HepG2 (cell line): ENCODE measurements around the gene FCER1G. TPM values are rescaled to one million over a fixed set of nuclear protein-coding genes. Genes with fewer than 3 reads are reported as not detected.

ENCODE experiments used
- ATAC-seq: fragments of 200-7000 bp; cut with Tn5 transposase; 3 replicates; pipeline ENCODE4 v1.9.1; 2020; ENCODE audit warnings: mild to moderate bottlenecking, moderate library complexity
- BruUV-seq: library from RNA; stranded (reverse); fragments of 400-500 nt; replicated peaks from 2 replicates; lab custom pipeline; 2021; lab: Mats Ljungman, UMichigan
- CTCF ChIA-PET: fragments of 300-600 bp; formaldehyde crosslinking; extraction: SDS; loops from one replicate; lab custom pipeline; 2021; ENCODE audit warnings: low total read pairs, inconsistent platforms, low intra/inter-chr PET ratio; lab: Yijun Ruan, JAX
- POLR2A ChIA-PET: fragments of 350-600 bp; sonication (Branson Sonifier 250); formaldehyde crosslinking; loops from one replicate; lab custom pipeline; 2020; ENCODE audit warnings: antibody characterized with exemption, inconsistent platforms; lab: Yijun Ruan, JAX
- DNase-seq: peaks from one replicate; pipeline ENCODE4 v3.0.0-alpha.2; 2015; ENCODE audit warnings: low spot score
- FAIRE-seq: peaks from 3 replicates; lab custom pipeline; 2011; peaks lifted over from hg19 to GRCh38; lab: Jason Lieb, UNC
- H2AFZ ChIP-seq: one replicate; pipeline ENCODE4 v1.6.1; 2011; ENCODE audit warnings: low read length, inconsistent platforms
- H3K27ac ChIP-seq: fragments of 300-600 bp; 3 replicates; pipeline ENCODE4 v1.8.0; 2011; ENCODE audit warnings: mixed run types, mild to moderate bottlenecking, mixed read lengths, low read length, inconsistent platforms; ENCODE audit not compliant: insufficient read depth; ENCODE audit errors: extremely low read length
- H3K27me3 ChIP-seq, 2 experiments: fragments of 200-600 bp in 1 of 2; 2 replicates in 1 of 2; 3 replicates in 1 of 2; pipeline versions ENCODE4 v1.6.0 to v1.8.0; 2011; ENCODE audit warnings: low read length in 2 of 2, mild to moderate bottlenecking in 2 of 2, moderate library complexity in 2 of 2, inconsistent platforms in 1 of 2; ENCODE audit not compliant: insufficient read depth in 2 of 2, control insufficient read depth in 1 of 2
- H3K36me3 ChIP-seq, 2 experiments: fragments of 200-600 bp in 1 of 2; replicated peaks in 1 of 2; 2 replicates in 1 of 2; 3 replicates in 1 of 2; pipeline versions ENCODE4 v1.5.1 to v1.8.0; 2011; ENCODE audit warnings: low read length in 2 of 2, inconsistent platforms in 1 of 2; ENCODE audit not compliant: insufficient read depth in 2 of 2, control insufficient read depth in 1 of 2
- H3K4me1 ChIP-seq: 2 replicates; pipeline ENCODE4 v1.5.1; 2012; ENCODE audit warnings: low read length, inconsistent platforms; ENCODE audit not compliant: insufficient read depth
- H3K4me2 ChIP-seq: 2 replicates; pipeline ENCODE4 v1.6.0; 2011; ENCODE audit warnings: low read depth, low read length, inconsistent platforms
- H3K4me3 ChIP-seq, 3 experiments: fragments of 200-600 bp in 1 of 3; sonication (generic), shearing (Covaris generic) in 1 of 3; replicated peaks in 1 of 3; 2 replicates each; pipeline ENCODE4 v1.5.1; 2011 to 2016; ENCODE audit warnings: low read length in 3 of 3, inconsistent platforms in 2 of 3, low read depth in 2 of 3, mild to moderate bottlenecking in 2 of 3, control low read depth in 1 of 3, mixed read lengths in 1 of 3; ENCODE audit not compliant: insufficient read depth in 1 of 3
- H3K79me2 ChIP-seq: one replicate; pipeline ENCODE4 v1.6.1; 2011; ENCODE audit warnings: low read length, inconsistent platforms; ENCODE audit not compliant: insufficient read depth
- H3K9ac ChIP-seq: 2 replicates; pipeline ENCODE4 v1.6.0; 2011; ENCODE audit warnings: mild to moderate bottlenecking, low read depth, low read length, inconsistent platforms; ENCODE audit not compliant: insufficient read depth
- H3K9me3 ChIP-seq: 2 replicates; pipeline ENCODE4 v1.5.1; 2012; ENCODE audit warnings: mild to moderate bottlenecking, low read length
- H4K20me1 ChIP-seq: 2 replicates; pipeline ENCODE4 v1.6.0; 2011; ENCODE audit warnings: inconsistent platforms, mild to moderate bottlenecking, low read length, moderate library complexity; ENCODE audit not compliant: insufficient read depth
- DRAP1 ChIP-seq: IDR thresholded peaks from 2 replicates; pipeline ENCODE4 v1.6.1; 2016; ENCODE audit warnings: missing genetic modification reagents, missing compliant biosample characterization
- KLF11 ChIP-seq: IDR thresholded peaks from 2 replicates; pipeline ENCODE4 v1.6.1; 2016; ENCODE audit warnings: missing compliant biosample characterization
- NFYC ChIP-seq: IDR thresholded peaks from 2 replicates; pipeline ENCODE4 v1.6.1; 2016; ENCODE audit warnings: missing genetic modification reagents, missing compliant biosample characterization
- USF2 ChIP-seq, 2 experiments: sonication (generic) in 1 of 2; formaldehyde crosslinking in 1 of 2; IDR thresholded peaks; 2 replicates each; pipeline versions ENCODE4 v1.5.1 to v1.6.1; 2011 to 2020; ENCODE audit warnings: borderline replicate concordance in 1 of 2, low read depth in 1 of 2, low read length in 1 of 2, mild to moderate bottlenecking in 1 of 2, missing genetic modification reagents in 1 of 2, moderate library complexity in 1 of 2
- ZBTB2 ChIP-seq: sonication (generic); formaldehyde crosslinking; IDR thresholded peaks from 2 replicates; pipeline ENCODE4 v1.8.0; 2022; ENCODE audit warnings: low read depth, missing genetic modification reagents
- ZNF451 ChIP-seq: sonication (generic); formaldehyde crosslinking; IDR thresholded peaks from 2 replicates; pipeline ENCODE4 v1.5.0; 2020; ENCODE audit warnings: mild to moderate bottlenecking, missing genetic modification reagents
- ZNF598 ChIP-seq: sonication (generic); formaldehyde crosslinking; IDR thresholded peaks from 2 replicates; pipeline ENCODE4 v1.5.1; 2020; ENCODE audit warnings: mild to moderate bottlenecking, missing genetic modification reagents, borderline replicate concordance
- ZNF724P ChIP-seq: sonication (generic); formaldehyde crosslinking; IDR thresholded peaks from 2 replicates; pipeline ENCODE4 v1.8.0; 2022; ENCODE audit warnings: missing genetic modification reagents, borderline replicate concordance
- ZNF768 ChIP-seq: sonication (generic); formaldehyde crosslinking; IDR thresholded peaks from 2 replicates; pipeline ENCODE4 v1.4.0; 2020; ENCODE audit warnings: missing genetic modification reagents
- WGBS: methylation state at CpG from one replicate; pipeline ENCODE4 v1.1.6; 2017; ENCODE audit warnings: low lambda C conversion rate; 5-methylcytosine and 5-hydroxymethylcytosine counted together
- in situ Hi-C: cut with HindIII; loops from 2 replicates; pipeline ENCODE4 v1.10.0; 2017; ENCODE audit warnings: low pct_unique_long_range_greater_than_20kb; ENCODE audit not compliant: extremely low pct_ligation_motif_present
- intact Hi-C: fragments of 100-400 bp; cut with micrococcal nuclease; formaldehyde crosslinking; loops from one replicate; pipeline ENCODE4 v1.10.0; 2022; ENCODE audit not compliant: unreplicated experiment
- polyA plus RNA-seq, 8 experiments: library from polyadenylated mRNA; depleted of rRNA in 3 of 8; stranded (reverse) in 7 of 8; unstranded in 1 of 8; fragments of >200 nt; fragmentation: Illumina TruSeq in 4 of 8; extraction: Trizol in 4 of 8; gene quantifications; 2 replicates each; pipeline versions ENCODE4 v1.2.1 to v1.2.3, GENCODE V29; 2011 to 2016; ENCODE audit warnings: low read depth in 4 of 8, missing spikeins in 1 of 8, mixed read lengths in 1 of 8; ENCODE audit not compliant: insufficient read depth in 1 of 8
- total RNA-seq, 5 experiments: library from RNA; depleted of rRNA; stranded (reverse); fragments of >200 nt; fragmentation: Illumina TruSeq; extraction: Trizol; gene quantifications; 2 replicates each; pipeline ENCODE4 v1.2.3, GENCODE V29; 2016; ENCODE audit warnings: low read depth in 1 of 5
- TF ChIP-seq, protein P1 (sequence below): sonication (generic); formaldehyde crosslinking; IDR thresholded peaks from 2 replicates; pipeline ENCODE4 v1.4.0; 2020; ENCODE audit warnings: mild to moderate bottlenecking, missing genetic modification reagents
- TF ChIP-seq, protein P2 (sequence below): sonication (generic); formaldehyde crosslinking; IDR thresholded peaks from 2 replicates; pipeline ENCODE4 v1.9.0; 2021; ENCODE audit warnings: missing genetic modification reagents, mild to moderate bottlenecking, borderline replicate concordance
- TF ChIP-seq, protein P3 (sequence below): sonication (generic); formaldehyde crosslinking; IDR thresholded peaks from 2 replicates; pipeline ENCODE4 v1.5.0; 2020; ENCODE audit warnings: missing genetic modification reagents, mild to moderate bottlenecking, borderline replicate concordance

FCER1G gene
- total and polyA plus RNA-seq, 2 of the 13 experiments (the other 11 are each of a cell fraction or from before 2014, with no cell fraction given) = 1.3 to 6.4 TPM

DNA sequence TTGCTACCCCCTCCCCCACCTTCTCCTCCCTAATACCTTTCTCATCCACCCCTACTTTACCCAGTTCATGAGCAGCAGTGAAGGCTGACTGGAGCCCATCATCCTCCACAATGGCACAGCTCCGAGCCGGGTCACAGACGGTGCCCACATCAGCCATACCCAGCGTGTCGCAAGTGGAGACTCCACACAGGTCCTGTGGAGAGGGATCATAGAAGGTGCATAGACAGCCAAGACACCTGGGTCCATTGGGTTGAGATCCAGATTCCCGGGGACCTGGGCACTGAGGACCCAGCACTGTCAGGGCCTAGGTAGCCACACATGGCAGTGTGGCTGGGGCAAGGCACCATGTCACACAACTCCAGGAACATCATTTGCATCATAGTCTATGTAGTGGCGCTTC, 19.0 kb upstream of the FCER1G start (continued):
- no peak for TF ChIP-seq USF2 (IDR thresholded peaks at IDR 0.05; ENCODE audit: low read depth, low read length)
- no peak for TF ChIP-seq USF2 (CRISPR knock-in tag; IDR thresholded peaks at IDR 0.05; ENCODE audit: borderline replicate concordance)
- TF ChIP-seq, protein P1, sequence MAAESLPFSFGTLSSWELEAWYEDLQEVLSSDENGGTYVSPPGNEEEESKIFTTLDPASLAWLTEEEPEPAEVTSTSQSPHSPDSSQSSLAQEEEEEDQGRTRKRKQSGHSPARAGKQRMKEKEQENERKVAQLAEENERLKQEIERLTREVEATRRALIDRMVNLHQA (CRISPR knock-in tag) = no peak
- TF ChIP-seq ZNF768 (CRISPR knock-in tag) = no peak
- TF ChIP-seq, all 625 proteins: peak for 0

- Histone ChIP-seq H3K9me3 (no peaks in the 10 kb centered on the region), H3K27me3 (no peaks in the 10 kb centered on the region), H3K36me3 (no peaks in the 10 kb centered on the region; a peak in 1 of 5 replicates), H3K4me3 (no peak overlapping the region), H4K20me1 (no peaks in the 10 kb centered on the region), H3K4me1 (peaks cover 70% of the 10 kb centered on the region), H2AFZ (no peak overlapping the region), H3K9ac (no peak overlapping the region), H3K79me2 (no peaks in the 10 kb centered on the region), H3K27ac (no peak overlapping the region), H3K4me2 (peak overlapping the region; percentile 98)
- ChIA-PET CTCF (no interaction called here), POLR2A (interaction anchor here (3.5 kb wide), 1 partner anchor 27 kb away, joined by 44 read pairs; the partner anchor contains the start of genes APOA2 and TOMM40L)
- WGBS = 75% methylated on average over 17 of the region's 27 CpGs
- ATAC-seq = no peak
- no peak for DNase-seq
- BruUV-seq = no TSS peak
- intact Hi-C loops = no loop called here
- in situ Hi-C loops = loop anchor here (5.0 kb wide), 1 partner anchor 186 kb away; no protein-coding TSS in a partner anchor
- no peak for FAIRE-seq
- TF ChIP-seq ZNF598 (CRISPR knock-in tag) (no peak), NFYC (CRISPR knock-in tag) (no peak), ZNF724P (CRISPR knock-in tag) (no peak), ZBTB2 (CRISPR knock-in tag) (no peak), DRAP1 (CRISPR knock-in tag) (no peak), KLF11 (no peak), ZNF451 (no peak)
- TF ChIP-seq, protein P2, sequence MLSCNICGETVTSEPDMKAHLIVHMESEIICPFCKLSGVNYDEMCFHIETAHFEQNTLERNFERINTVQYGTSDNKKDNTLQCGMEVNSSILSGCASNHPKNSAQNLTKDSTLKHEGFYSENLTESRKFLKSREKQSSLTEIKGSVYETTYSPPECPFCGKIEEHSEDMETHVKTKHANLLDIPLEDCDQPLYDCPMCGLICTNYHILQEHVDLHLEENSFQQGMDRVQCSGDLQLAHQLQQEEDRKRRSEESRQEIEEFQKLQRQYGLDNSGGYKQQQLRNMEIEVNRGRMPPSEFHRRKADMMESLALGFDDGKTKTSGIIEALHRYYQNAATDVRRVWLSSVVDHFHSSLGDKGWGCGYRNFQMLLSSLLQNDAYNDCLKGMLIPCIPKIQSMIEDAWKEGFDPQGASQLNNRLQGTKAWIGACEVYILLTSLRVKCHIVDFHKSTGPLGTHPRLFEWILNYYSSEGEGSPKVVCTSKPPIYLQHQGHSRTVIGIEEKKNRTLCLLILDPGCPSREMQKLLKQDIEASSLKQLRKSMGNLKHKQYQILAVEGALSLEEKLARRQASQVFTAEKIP (CRISPR knock-in tag) = no peak
- TF ChIP-seq, protein P3, sequence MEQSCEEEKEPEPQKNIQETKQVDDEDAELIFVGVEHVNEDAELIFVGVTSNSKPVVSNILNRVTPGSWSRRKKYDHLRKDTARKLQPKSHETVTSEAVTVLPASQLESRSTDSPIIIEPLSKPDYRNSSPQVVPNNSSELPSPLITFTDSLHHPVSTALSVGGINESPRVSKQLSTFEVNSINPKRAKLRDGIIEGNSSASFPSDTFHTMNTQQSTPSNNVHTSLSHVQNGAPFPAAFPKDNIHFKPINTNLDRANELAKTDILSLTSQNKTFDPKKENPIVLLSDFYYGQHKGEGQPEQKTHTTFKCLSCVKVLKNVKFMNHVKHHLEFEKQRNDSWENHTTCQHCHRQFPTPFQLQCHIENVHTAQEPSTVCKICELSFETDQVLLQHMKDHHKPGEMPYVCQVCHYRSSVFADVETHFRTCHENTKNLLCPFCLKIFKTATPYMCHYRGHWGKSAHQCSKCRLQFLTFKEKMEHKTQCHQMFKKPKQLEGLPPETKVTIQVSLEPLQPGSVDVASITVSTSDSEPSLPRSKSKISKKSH = no peak
Measured at GRCh38 chr1:161196521-161197451, 18.3 kb upstream of the FCER1G start.
